ENCODE data around the gene DNASE1L3. TPM values are rescaled to one million over a fixed set of nuclear protein-coding genes. Genes with fewer than 3 reads are reported as not detected.

Gene DNASE1L3
- total and polyA plus RNA-seq, 2 experiments from 2014 or later: 0.97 to 0.99 TPM

GRCh38 chr3:58155838-58156237 is 54.9 kb downstream of the DNASE1L3 start:
- Histone ChIP-seq H3K9me3 (ENCODE audit: low read depth) (no peaks in the 10 kb centered on the region), H3K79me2 (no peaks in the 10 kb centered on the region)

GRCh38 chr3:58154626-58155449 is 55.9 kb downstream of the DNASE1L3 start:
- no peaks in the 10 kb centered on the region for H3K9me2 ChIP-seq (replicated peaks; ENCODE audit: insufficient read depth)
- H3K79me2 ChIP-seq: no peaks in the 10 kb centered on the region
- H4K20me1 ChIP-seq (ENCODE audit: insufficient read depth, poor library complexity, severe bottlenecking): no peaks in the 10 kb centered on the region
- no peak overlapping the region for H2AFZ ChIP-seq
- peaks cover 16% of the 10 kb centered on the region for H3K4me1 ChIP-seq (ENCODE audit: insufficient read depth)
- DNase-seq (ENCODE audit: low spot score): no peak
- no peak overlapping the region for H3K4me3 ChIP-seq
- peaks cover 1% of the 10 kb centered on the region for H3K36me3 ChIP-seq (replicated peaks; ENCODE audit: insufficient read depth, low read depth)
- no peak for TF ChIP-seq EZH2 (IDR thresholded peaks at IDR 0.05; ENCODE audit: borderline replicate concordance)
- no peak for TF ChIP-seq CTCF (IDR thresholded peaks at IDR 0.05; ENCODE audit: poor library complexity)
- no peak for TF ChIP-seq EZH2phosphoT487 (IDR thresholded peaks at IDR 0.05; ENCODE audit: low read depth, severe bottlenecking, unreplicated experiment)
- H3K27ac ChIP-seq: no peak overlapping the region
- no peaks in the 10 kb centered on the region for H3K9me3 ChIP-seq (ENCODE audit: low read depth)
- WGBS (ENCODE audit: low lambda C conversion rate, missing lambda C conversion rate): 90% methylated on average over 10 of the region's 10 CpGs
- H3K4me2 ChIP-seq: no peak overlapping the region
- H3K27me3 ChIP-seq: no peaks in the 10 kb centered on the region

More at GRCh38 chr3:58155838-58156237, 54.9 kb downstream of the DNASE1L3 start:
- Histone ChIP-seq H3K9me2 (replicated peaks; ENCODE audit: insufficient read depth) (no peaks in the 10 kb centered on the region), H3K36me3 (replicated peaks; ENCODE audit: insufficient read depth, low read depth) (peaks cover 8% of the 10 kb centered on the region), H3K27me3 (no peaks in the 10 kb centered on the region), H3K4me2 (no peak overlapping the region), H3K27ac (no peak overlapping the region), H2AFZ (no peak overlapping the region), H3K4me3 (no peak overlapping the region), H3K4me1 (ENCODE audit: insufficient read depth) (peaks cover 16% of the 10 kb centered on the region), H4K20me1 (ENCODE audit: insufficient read depth, poor library complexity, severe bottlenecking) (no peaks in the 10 kb centered on the region)
- no peak for DNase-seq (ENCODE audit: low spot score)
- TF ChIP-seq EZH2phosphoT487 (IDR thresholded peaks at IDR 0.05; ENCODE audit: low read depth, severe bottlenecking, unreplicated experiment) (no peak), EZH2 (IDR thresholded peaks at IDR 0.05; ENCODE audit: borderline replicate concordance) (no peak), CTCF (IDR thresholded peaks at IDR 0.05; ENCODE audit: poor library complexity) (no peak)
- 99% methylated on average over 10 of the region's 10 CpGs for WGBS (ENCODE audit: low lambda C conversion rate, missing lambda C conversion rate)

GRCh38 chr3:58153371-58153770 is 57.4 kb downstream of the DNASE1L3 start:
- H3K36me3 ChIP-seq (replicated peaks; ENCODE audit: insufficient read depth, low read depth): peaks cover 4% of the 10 kb centered on the region
- 99% methylated on average over 16 of the region's 16 CpGs for WGBS (ENCODE audit: low lambda C conversion rate, missing lambda C conversion rate)
- no peak for DNase-seq (ENCODE audit: low spot score)
- no peaks in the 10 kb centered on the region for H3K9me2 ChIP-seq (replicated peaks; ENCODE audit: insufficient read depth)
- no peak overlapping the region for H3K4me3 ChIP-seq
- no peaks in the 10 kb centered on the region for H4K20me1 ChIP-seq (ENCODE audit: insufficient read depth, poor library complexity, severe bottlenecking)
- no peak overlapping the region for H3K27ac ChIP-seq
- no peaks in the 10 kb centered on the region for H3K9me3 ChIP-seq (ENCODE audit: low read depth)
- peaks cover 15% of the 10 kb centered on the region for H3K4me1 ChIP-seq (ENCODE audit: insufficient read depth)
- no peak overlapping the region for H3K4me2 ChIP-seq
- H3K27me3 ChIP-seq: no peaks in the 10 kb centered on the region
- TF ChIP-seq CTCF (IDR thresholded peaks at IDR 0.05; ENCODE audit: poor library complexity) (no peak), EZH2 (IDR thresholded peaks at IDR 0.05; ENCODE audit: borderline replicate concordance) (no peak), EZH2phosphoT487 (IDR thresholded peaks at IDR 0.05; ENCODE audit: low read depth, severe bottlenecking, unreplicated experiment) (no peak)
- H2AFZ ChIP-seq: no peak overlapping the region
- no peaks in the 10 kb centered on the region for H3K79me2 ChIP-seq
